ENCODE results near the gene FREM1. TPM values are rescaled to one million over a fixed set of nuclear protein-coding genes. Genes with fewer than 3 reads are reported as not detected.
A peak's percentile ranks its signal among the peaks of the same experiment; 100 is the strongest.

The FREM1 gene
- total and polyA plus RNA-seq, 4 donors: 0.33 to 21.8 (median 1.3) TPM

DNA sequence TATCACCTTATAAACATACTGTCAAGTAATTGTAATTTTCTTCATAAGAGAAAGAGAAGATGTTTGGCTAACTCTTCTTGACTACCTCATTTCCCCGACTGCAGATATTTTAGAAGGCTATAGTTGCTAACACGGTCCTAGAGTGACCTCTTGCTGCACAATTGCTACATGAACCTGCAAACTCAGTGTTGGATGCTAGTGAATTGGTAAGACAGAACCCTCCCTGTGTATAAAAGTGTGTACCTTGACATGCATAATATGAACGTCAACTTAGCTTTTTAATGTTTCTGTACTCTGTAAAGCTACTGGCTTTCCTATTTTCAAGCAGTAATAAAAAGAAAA lies 141.0 kb downstream of the FREM1 start:
- H3K4me3 ChIP-seq: no peak overlapping the region
- DNase-seq: peak in 2 of 3 donors; percentile 15 to 37

GRCh38 chr9:14768405-14769229 lies 141.6 kb downstream of the FREM1 start:
- no peaks in the 10 kb centered on the region for H3K9me3 ChIP-seq (ENCODE audit: control insufficient read depth in 4 of 4, insufficient read depth in 3 of 4, low read length in 3 of 4)
- DNase-seq: peak; percentile 23 to 81 (median 78)
- H3K4me3 ChIP-seq: no peak overlapping the region
- no peaks in the 10 kb centered on the region for H3K27me3 ChIP-seq (ENCODE audit: control insufficient read depth in 3 of 3, insufficient read depth in 3 of 3, low read length in 2 of 3)
- H3K9ac ChIP-seq (ENCODE audit: insufficient read depth in 1 of 2, low read length in 2 of 2): no peak overlapping the region
- ATAC-seq (ENCODE audit: insufficient read depth, low FRiP score): peak; percentile 62
- TF ChIP-seq, protein P1, sequence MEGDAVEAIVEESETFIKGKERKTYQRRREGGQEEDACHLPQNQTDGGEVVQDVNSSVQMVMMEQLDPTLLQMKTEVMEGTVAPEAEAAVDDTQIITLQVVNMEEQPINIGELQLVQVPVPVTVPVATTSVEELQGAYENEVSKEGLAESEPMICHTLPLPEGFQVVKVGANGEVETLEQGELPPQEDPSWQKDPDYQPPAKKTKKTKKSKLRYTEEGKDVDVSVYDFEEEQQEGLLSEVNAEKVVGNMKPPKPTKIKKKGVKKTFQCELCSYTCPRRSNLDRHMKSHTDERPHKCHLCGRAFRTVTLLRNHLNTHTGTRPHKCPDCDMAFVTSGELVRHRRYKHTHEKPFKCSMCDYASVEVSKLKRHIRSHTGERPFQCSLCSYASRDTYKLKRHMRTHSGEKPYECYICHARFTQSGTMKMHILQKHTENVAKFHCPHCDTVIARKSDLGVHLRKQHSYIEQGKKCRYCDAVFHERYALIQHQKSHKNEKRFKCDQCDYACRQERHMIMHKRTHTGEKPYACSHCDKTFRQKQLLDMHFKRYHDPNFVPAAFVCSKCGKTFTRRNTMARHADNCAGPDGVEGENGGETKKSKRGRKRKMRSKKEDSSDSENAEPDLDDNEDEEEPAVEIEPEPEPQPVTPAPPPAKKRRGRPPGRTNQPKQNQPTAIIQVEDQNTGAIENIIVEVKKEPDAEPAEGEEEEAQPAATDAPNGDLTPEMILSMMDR (IDR thresholded peaks at IDR 0.05; ENCODE audit: control extremely low read depth, extremely low read depth): peak; percentile 45
- H3K4me1 ChIP-seq (ENCODE audit: control insufficient read depth in 5 of 5, insufficient read depth in 5 of 5, low read length in 5 of 5): no peaks in the 10 kb centered on the region
- no peak overlapping the region for H3K27ac ChIP-seq (ENCODE audit: low read depth in 1 of 2, low read length in 1 of 2)
- 35 to 41% methylated on average over 8 of the region's 8 CpGs for WGBS, 2 donors
- peaks cover 0 to 32% (median 15%) of the 10 kb centered on the region in 4 donors for H3K36me3 ChIP-seq (ENCODE audit: control insufficient read depth in 4 of 4, insufficient read depth in 4 of 4, low read length in 4 of 4)

More for the DNA sequence above, 141.0 kb downstream of the FREM1 start:
- Histone ChIP-seq H3K27ac (ENCODE audit: low read depth in 1 of 2, low read length in 1 of 2) (no peak overlapping the region), H3K9me3 (ENCODE audit: control insufficient read depth in 4 of 4, insufficient read depth in 3 of 4, low read length in 3 of 4) (no peaks in the 10 kb centered on the region), H3K36me3 (ENCODE audit: control insufficient read depth in 4 of 4, insufficient read depth in 4 of 4, low read length in 4 of 4) (peaks cover 0 to 35% (median 14%) of the 10 kb centered on the region in 4 donors), H3K9ac (ENCODE audit: insufficient read depth in 1 of 2, low read length in 2 of 2) (no peak overlapping the region), H3K27me3 (ENCODE audit: control insufficient read depth in 3 of 3, insufficient read depth in 3 of 3, low read length in 2 of 3) (no peaks in the 10 kb centered on the region), H3K4me1 (ENCODE audit: control insufficient read depth in 5 of 5, insufficient read depth in 5 of 5, low read length in 5 of 5) (peaks cover 0 to 3% (median 0%) of the 10 kb centered on the region in 5 donors)
- TF ChIP-seq, protein P1 (IDR thresholded peaks at IDR 0.05; ENCODE audit: control extremely low read depth, extremely low read depth): no peak
- ATAC-seq (ENCODE audit: insufficient read depth, low FRiP score): no peak
- WGBS, 2 donors: 48 to 58% methylated on average over 3 of the region's 3 CpGs

DNA sequence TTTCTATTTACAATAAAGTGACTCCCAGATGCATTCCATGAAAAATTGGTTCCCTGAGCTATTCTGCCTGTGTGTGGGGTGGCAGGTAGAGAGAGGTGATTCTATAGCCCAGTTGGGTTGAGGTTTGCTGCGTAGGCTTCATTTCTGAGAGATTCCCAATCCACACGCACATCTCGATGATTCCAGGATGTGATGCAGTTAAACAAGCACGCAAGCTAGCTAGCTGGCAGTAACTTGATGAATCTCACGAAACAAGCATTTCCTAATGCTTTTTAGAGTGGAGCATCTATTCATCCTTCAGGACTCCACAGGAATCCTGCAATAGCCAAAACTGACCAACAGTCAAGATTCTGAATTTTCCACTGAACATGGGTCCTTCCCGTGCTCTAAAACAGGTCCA lies 143.9 kb downstream of the FREM1 start:
- TF ChIP-seq, protein P1 (IDR thresholded peaks at IDR 0.05; ENCODE audit: control extremely low read depth, extremely low read depth): no peak
- H3K36me3 ChIP-seq (ENCODE audit: control insufficient read depth in 4 of 4, insufficient read depth in 4 of 4, low read length in 4 of 4): peaks cover 0 to 36% (median 17%) of the 10 kb centered on the region in 4 donors
- H3K9me3 ChIP-seq (ENCODE audit: control insufficient read depth in 4 of 4, insufficient read depth in 3 of 4, low read length in 3 of 4): no peaks in the 10 kb centered on the region
- H3K9ac ChIP-seq (ENCODE audit: insufficient read depth in 1 of 2, low read length in 2 of 2): no peak overlapping the region
- ATAC-seq (ENCODE audit: insufficient read depth, low FRiP score) (no peak), DNase-seq (no peak)
- no peaks in the 10 kb centered on the region for H3K27me3 ChIP-seq (ENCODE audit: control insufficient read depth in 3 of 3, insufficient read depth in 3 of 3, low read length in 2 of 3)
- WGBS, 2 donors: 88 to 92% methylated on average over 6 of the region's 6 CpGs
- no peaks in the 10 kb centered on the region for H3K4me1 ChIP-seq (ENCODE audit: control insufficient read depth in 5 of 5, insufficient read depth in 5 of 5, low read length in 5 of 5)
- H3K4me3 ChIP-seq: no peak overlapping the region
- H3K27ac ChIP-seq (ENCODE audit: low read depth in 1 of 2, low read length in 1 of 2): no peak overlapping the region

Measured in lung (tissue), 12 donors.